Endothelial cell (in vitro differentiated cells): ENCODE data around the gene RAB35. TPM values are rescaled to one million over a fixed set of nuclear protein-coding genes. Genes with fewer than 3 reads are reported as not detected.

ENCODE experiments used
- DNase-seq: peaks from one replicate; pipeline ENCODE4 v3.0.0; 2021; ENCODE audit warnings: low spot score
- H3K27ac Mint-ChIP-seq: one replicate; pipeline ENCODE4 v1.8.0; 2021; ENCODE audit warnings: mixed read lengths, inconsistent platforms; ENCODE audit not compliant: unreplicated experiment
- H3K27me3 Mint-ChIP-seq: one replicate; pipeline ENCODE4 v1.8.0; 2021; ENCODE audit warnings: mild to moderate bottlenecking, moderate library complexity, mixed read lengths, inconsistent platforms; ENCODE audit not compliant: unreplicated experiment
- H3K36me3 Mint-ChIP-seq: one replicate; pipeline ENCODE4 v1.8.0; 2021; ENCODE audit warnings: mild to moderate bottlenecking, low read depth, mixed read lengths, inconsistent platforms; ENCODE audit not compliant: unreplicated experiment
- H3K4me1 Mint-ChIP-seq: one replicate; pipeline ENCODE4 v1.8.0; 2021; ENCODE audit warnings: mild to moderate bottlenecking, mixed read lengths, inconsistent platforms; ENCODE audit not compliant: unreplicated experiment
- H3K4me3 Mint-ChIP-seq: one replicate; pipeline ENCODE4 v1.8.0; 2021; ENCODE audit warnings: mild to moderate bottlenecking, mixed read lengths, inconsistent platforms; ENCODE audit not compliant: unreplicated experiment
- H3K9me3 Mint-ChIP-seq: one replicate; pipeline ENCODE4 v1.8.0; 2021; ENCODE audit warnings: mixed read lengths, inconsistent platforms; ENCODE audit not compliant: unreplicated experiment
- total RNA-seq: library from RNA; stranded (reverse); fragmentation: NEBNext Ultra II Directional; extraction: Animal tissue kit (Norgen Biotek cat#: 25700); gene quantifications from one replicate; pipeline ENCODE4 v1.2.1, GENCODE V29; 2021; ENCODE audit not compliant: unreplicated experiment
- TF ChIP-seq, protein P1 (sequence below): fragments of 200-600 bp; sonication (generic); IDR thresholded peaks from one replicate; pipeline ENCODE4 v1.5.0; 2021; ENCODE audit warnings: antibody characterized with exemption; ENCODE audit not compliant: unreplicated experiment

Gene RAB35
- total RNA-seq, 1 donor from 2014 or later, result 76.4 TPM

DNA sequence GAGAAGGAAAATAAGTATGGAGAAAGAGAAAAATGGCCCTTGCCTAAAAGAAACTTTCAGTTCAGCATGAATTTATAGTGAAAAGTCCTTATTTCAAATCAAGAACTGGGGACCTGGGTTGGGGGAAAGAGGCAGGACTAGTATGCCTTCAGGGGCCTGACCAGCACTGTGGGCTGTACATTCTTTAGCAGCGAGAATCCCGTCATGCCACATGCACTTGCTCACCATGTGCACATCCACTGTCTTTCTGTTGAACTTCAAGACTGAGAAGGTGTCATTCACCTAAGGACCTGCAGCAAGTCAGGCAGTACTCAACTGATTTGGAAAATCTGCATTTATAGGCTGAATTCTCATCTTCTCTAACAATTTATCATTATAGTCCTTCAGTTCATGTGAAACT, 50.2 kb downstream of the RAB35 start:
- Mint-ChIP-seq H3K9me3 (no peaks in the 10 kb centered on the region), H3K27me3 (no peaks in the 10 kb centered on the region), H3K36me3 (no peaks in the 10 kb centered on the region), H3K4me1 (peaks cover 9% of the 10 kb centered on the region), H3K4me3 (no peak overlapping the region), H3K27ac (no peak overlapping the region)
- DNase-seq, result no peak
- TF ChIP-seq, protein P1, sequence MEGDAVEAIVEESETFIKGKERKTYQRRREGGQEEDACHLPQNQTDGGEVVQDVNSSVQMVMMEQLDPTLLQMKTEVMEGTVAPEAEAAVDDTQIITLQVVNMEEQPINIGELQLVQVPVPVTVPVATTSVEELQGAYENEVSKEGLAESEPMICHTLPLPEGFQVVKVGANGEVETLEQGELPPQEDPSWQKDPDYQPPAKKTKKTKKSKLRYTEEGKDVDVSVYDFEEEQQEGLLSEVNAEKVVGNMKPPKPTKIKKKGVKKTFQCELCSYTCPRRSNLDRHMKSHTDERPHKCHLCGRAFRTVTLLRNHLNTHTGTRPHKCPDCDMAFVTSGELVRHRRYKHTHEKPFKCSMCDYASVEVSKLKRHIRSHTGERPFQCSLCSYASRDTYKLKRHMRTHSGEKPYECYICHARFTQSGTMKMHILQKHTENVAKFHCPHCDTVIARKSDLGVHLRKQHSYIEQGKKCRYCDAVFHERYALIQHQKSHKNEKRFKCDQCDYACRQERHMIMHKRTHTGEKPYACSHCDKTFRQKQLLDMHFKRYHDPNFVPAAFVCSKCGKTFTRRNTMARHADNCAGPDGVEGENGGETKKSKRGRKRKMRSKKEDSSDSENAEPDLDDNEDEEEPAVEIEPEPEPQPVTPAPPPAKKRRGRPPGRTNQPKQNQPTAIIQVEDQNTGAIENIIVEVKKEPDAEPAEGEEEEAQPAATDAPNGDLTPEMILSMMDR, result no peak

DNA sequence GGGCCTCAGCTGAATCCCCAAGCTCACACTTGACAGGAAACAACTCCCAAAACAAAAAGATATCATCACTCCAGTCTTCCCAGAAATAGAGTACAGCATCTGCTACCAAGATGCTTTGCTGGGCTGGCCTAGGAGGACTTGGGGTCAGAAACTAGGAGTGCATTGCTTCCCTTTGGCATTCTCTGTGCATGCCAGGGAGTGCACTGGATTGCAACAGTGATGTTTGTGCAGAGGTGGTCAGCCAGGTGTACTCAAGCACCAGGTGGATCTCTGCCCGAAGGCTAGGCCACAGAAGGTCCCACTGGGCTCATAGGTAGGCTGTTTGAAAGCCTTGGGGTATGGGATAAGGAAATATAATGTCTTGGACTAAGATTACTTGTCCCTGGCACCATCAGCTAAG, 51.1 kb downstream of the RAB35 start:
- TF ChIP-seq, protein P1, result no peak
- Mint-ChIP-seq H3K36me3 (no peaks in the 10 kb centered on the region), H3K4me3 (no peak overlapping the region), H3K4me1 (peaks cover 9% of the 10 kb centered on the region), H3K9me3 (no peaks in the 10 kb centered on the region), H3K27me3 (no peaks in the 10 kb centered on the region), H3K27ac (no peak overlapping the region)
- DNase-seq, result no peak

DNA sequence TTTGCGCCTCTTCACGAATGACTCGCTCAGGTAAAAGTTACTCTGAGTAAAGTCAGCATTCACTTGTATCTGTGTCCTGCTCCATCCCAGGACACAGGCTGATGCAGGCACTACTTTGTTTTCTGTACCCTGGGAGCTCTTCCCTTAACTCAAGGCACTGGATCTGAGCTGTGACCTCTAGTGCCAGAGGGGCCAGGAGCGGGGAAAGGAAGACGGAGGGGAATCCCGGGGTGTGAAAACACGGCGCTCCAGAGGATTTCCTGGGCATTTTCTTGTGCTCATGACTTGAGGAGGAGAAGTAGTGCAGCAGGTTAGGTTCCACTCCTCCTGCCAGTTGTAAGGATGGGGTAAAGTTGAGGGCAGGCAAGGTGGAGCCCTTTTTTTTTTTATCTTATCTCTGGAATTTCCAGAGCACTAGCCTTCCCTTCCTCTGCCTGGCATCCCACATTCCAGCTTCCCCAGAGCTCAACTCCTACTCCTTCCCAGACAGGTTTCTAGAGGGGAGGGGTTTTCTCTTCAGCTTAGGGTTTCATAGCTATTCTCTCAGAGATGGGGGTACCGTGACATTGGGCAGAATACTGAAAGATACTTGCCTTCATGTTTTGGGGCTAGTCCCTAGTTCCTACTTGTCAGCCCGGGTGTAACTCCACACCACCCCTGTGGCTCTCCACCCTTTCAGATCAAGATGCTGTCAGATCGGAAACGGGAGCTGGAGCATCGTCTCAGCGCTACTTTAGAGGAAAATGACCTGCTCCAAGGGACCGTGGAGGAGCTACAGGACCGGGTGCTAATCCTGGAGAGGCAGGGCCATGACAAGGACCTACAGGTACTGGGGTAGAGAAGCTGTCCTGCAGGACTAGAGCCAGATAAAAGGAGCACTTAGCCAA, 52.3 kb downstream of the RAB35 start:
- Mint-ChIP-seq H3K36me3 (no peaks in the 10 kb centered on the region), H3K9me3 (no peaks in the 10 kb centered on the region), H3K27ac (no peak overlapping the region), H3K27me3 (no peaks in the 10 kb centered on the region), H3K4me1 (peaks cover 9% of the 10 kb centered on the region), H3K4me3 (no peak overlapping the region)
- peak; percentile 14 for DNase-seq
- TF ChIP-seq, protein P1, result no peak

DNA sequence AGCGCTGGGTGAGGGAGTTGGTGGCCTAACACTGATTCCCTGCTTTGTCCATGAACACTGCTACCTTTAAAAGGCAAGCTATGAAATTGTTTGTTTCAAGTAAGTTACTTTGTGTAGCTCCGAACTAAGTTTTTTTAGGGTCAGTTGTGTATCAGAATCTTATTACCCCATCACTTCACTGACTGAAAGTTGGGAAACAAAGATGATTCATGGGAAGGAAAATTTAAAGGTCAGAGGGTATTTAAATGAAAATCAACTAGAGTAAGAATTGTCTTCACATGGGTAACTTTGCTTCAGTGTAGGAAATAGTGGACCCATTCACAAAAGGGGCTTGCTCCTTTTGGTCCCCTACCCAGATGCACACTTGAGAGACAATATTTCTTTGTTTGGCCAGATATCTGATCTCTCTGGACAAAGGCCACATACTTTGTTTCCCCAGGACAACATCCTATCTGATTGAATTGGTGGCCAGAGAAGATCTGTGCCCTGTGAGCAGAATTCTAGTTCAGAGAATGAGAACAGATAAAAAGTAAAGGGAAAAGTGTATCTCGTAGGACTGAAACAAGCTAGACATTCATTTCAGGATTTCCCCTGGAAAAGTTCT, 53.5 kb downstream of the RAB35 start:
- peaks cover 9% of the 10 kb centered on the region for H3K4me1 Mint-ChIP-seq
- no peak overlapping the region for H3K27ac Mint-ChIP-seq
- no peak overlapping the region for H3K4me3 Mint-ChIP-seq
- no peaks in the 10 kb centered on the region for H3K27me3 Mint-ChIP-seq
- no peaks in the 10 kb centered on the region for H3K9me3 Mint-ChIP-seq
- TF ChIP-seq, protein P1, result no peak
- H3K36me3 Mint-ChIP-seq, result no peaks in the 10 kb centered on the region
- no peak for DNase-seq

DNA sequence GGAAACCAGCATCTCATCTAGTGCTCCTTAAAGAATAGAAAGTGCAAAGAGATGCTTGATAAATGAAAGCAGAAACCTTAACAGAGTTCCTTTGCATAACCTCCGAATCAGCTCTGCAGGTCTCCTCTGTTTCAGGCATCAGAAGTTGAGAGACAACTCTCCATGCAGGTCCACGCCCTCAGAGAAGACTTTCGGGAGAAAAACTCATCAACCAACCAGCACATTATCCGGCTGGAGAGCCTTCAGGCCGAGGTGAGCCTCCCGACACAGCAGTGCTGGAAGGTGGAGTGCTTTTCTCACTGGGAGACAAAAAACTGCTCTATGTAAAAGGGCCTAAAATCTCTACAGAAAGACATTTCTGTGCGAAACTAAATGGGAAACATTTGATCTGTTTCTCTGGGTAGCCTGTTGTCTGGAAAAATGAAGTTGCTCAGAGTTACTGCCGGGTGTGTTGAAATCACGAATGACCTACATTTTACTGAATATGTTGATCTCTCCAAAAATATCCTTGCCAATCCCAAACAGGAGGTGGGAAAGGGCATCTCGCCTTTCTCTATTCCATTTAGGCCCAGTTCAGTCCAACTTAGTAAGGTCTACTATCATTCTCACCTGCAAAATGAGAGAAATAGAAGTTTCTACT, 54.9 kb downstream of the RAB35 start:
- H3K27me3 Mint-ChIP-seq, result no peaks in the 10 kb centered on the region
- DNase-seq, result no peak
- TF ChIP-seq, protein P1, result no peak
- no peaks in the 10 kb centered on the region for H3K36me3 Mint-ChIP-seq
- peaks cover 9% of the 10 kb centered on the region for H3K4me1 Mint-ChIP-seq
- H3K27ac Mint-ChIP-seq, result no peak overlapping the region
- no peak overlapping the region for H3K4me3 Mint-ChIP-seq
- H3K9me3 Mint-ChIP-seq, result no peaks in the 10 kb centered on the region
